Esophagus squamous epithelium (tissue), 4 donors: ENCODE measurements around the gene PRR5.

Experiments
- POLR2A ChIP-seq, 4 donors: fragments of 450-650 bp; IDR thresholded peaks; one replicate each; pipeline ENCODE4 v1.6.1; 2017; ENCODE audit warnings: antibody characterized with exemption in 4 of 4, mild to moderate bottlenecking in 4 of 4, moderate library complexity in 3 of 4
- TF ChIP-seq, protein P1 (sequence below), 6 experiments: fragments of 450-650 bp in 4 of 6; fragments of 200-600 bp in 2 of 6; sonication (generic) in 2 of 6; IDR thresholded peaks; one replicate each; pipeline ENCODE4 v1.5.1; 2016 to 2019; ENCODE audit warnings: antibody characterized with exemption in 6 of 6, mild to moderate bottlenecking in 4 of 6, moderate library complexity in 4 of 6

DNA sequence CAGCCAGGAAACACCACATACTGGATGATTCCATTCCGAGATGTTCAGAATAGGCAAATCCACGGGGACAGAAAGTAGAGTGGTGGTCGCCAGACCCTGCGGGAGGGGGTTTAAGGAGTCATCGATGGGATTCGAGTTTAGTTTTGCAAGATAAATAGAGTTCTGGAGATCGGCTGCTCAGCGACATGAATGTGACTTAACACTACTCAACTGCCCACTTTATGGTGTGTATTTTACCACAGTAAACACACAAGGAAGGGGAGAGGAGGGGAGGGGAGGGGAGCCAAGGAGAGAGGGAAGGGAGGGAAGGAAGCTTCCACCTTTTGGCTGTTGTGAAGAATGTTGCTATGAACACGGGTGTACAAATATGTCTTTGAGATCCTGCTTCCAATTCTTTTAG lies 39.9 kb downstream of the PRR5 start:
- TF ChIP-seq, protein P1, sequence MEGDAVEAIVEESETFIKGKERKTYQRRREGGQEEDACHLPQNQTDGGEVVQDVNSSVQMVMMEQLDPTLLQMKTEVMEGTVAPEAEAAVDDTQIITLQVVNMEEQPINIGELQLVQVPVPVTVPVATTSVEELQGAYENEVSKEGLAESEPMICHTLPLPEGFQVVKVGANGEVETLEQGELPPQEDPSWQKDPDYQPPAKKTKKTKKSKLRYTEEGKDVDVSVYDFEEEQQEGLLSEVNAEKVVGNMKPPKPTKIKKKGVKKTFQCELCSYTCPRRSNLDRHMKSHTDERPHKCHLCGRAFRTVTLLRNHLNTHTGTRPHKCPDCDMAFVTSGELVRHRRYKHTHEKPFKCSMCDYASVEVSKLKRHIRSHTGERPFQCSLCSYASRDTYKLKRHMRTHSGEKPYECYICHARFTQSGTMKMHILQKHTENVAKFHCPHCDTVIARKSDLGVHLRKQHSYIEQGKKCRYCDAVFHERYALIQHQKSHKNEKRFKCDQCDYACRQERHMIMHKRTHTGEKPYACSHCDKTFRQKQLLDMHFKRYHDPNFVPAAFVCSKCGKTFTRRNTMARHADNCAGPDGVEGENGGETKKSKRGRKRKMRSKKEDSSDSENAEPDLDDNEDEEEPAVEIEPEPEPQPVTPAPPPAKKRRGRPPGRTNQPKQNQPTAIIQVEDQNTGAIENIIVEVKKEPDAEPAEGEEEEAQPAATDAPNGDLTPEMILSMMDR (IDR thresholded peaks at IDR 0.05) = no peak
- no peak for TF ChIP-seq POLR2A (IDR thresholded peaks at IDR 0.05)
